ENCODE results near the gene FAM3B. TPM values are rescaled to one million over a fixed set of nuclear protein-coding genes. Genes with fewer than 3 reads are reported as not detected.

Gene FAM3B
- polyA plus RNA-seq, 3 donors, result 0.15 TPM; not detected in 2

- H2AFZ ChIP-seq (ENCODE audit: insufficient read depth, low read depth, low read length, poor library complexity, severe bottlenecking), result no peak overlapping the region
- no peaks in the 10 kb centered on the region for H3K27me3 ChIP-seq (ENCODE audit: control insufficient read depth in 2 of 2, insufficient read depth in 2 of 2, low read length in 2 of 2)
- Mint-ChIP-seq H3K4me3 (no peak overlapping the region), H3K4me1 (no peaks in the 10 kb centered on the region), H3K9me3 (no peaks in the 10 kb centered on the region), H3K36me3 (peaks cover 77 to 97% of the 10 kb centered on the region in 2 donors), H3K27me3 (ENCODE audit: low read depth in 3 of 3) (peaks cover 0 to 3% (median 0%) of the 10 kb centered on the region in 3 donors), H3K27ac (peak overlapping the region in 3 of 7 donors; percentile 28 to 57 (median 51))
- no peak overlapping the region for H3K4me2 ChIP-seq (replicated peaks; ENCODE audit: extremely low read depth, low read length, poor library complexity, severe bottlenecking)
- no peak overlapping the region for H3K4me3 ChIP-seq (replicated peaks in 1 of 3; ENCODE audit: low read depth in 2 of 3, low read length in 3 of 3)
- H3K4me1 ChIP-seq (ENCODE audit: control insufficient read depth in 1 of 2, insufficient read depth in 2 of 2, low read length in 2 of 2), result no peaks in the 10 kb centered on the region
- H3K27ac ChIP-seq (ENCODE audit: low read depth in 1 of 2, low read length in 2 of 2), result no peak overlapping the region
- no peaks in the 10 kb centered on the region for H3K9me3 ChIP-seq (replicated peaks in 1 of 2; ENCODE audit: control insufficient read depth in 1 of 2, insufficient read depth in 1 of 2, low read length in 2 of 2)
- TF ChIP-seq, protein P1, sequence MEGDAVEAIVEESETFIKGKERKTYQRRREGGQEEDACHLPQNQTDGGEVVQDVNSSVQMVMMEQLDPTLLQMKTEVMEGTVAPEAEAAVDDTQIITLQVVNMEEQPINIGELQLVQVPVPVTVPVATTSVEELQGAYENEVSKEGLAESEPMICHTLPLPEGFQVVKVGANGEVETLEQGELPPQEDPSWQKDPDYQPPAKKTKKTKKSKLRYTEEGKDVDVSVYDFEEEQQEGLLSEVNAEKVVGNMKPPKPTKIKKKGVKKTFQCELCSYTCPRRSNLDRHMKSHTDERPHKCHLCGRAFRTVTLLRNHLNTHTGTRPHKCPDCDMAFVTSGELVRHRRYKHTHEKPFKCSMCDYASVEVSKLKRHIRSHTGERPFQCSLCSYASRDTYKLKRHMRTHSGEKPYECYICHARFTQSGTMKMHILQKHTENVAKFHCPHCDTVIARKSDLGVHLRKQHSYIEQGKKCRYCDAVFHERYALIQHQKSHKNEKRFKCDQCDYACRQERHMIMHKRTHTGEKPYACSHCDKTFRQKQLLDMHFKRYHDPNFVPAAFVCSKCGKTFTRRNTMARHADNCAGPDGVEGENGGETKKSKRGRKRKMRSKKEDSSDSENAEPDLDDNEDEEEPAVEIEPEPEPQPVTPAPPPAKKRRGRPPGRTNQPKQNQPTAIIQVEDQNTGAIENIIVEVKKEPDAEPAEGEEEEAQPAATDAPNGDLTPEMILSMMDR (IDR thresholded peaks at IDR 0.05), result no peak
- intact Hi-C loops (cut with micrococcal nuclease), result no loop called here
- peaks cover 60 to 93% of the 10 kb centered on the region in 2 donors for H3K36me3 ChIP-seq (replicated peaks in 1 of 2; ENCODE audit: control insufficient read depth in 1 of 2, insufficient read depth in 2 of 2, low read length in 2 of 2)
- H4K20me1 ChIP-seq (ENCODE audit: insufficient read depth, low read length), result peaks cover 32% of the 10 kb centered on the region
- no peaks in the 10 kb centered on the region for H3K79me2 ChIP-seq (ENCODE audit: insufficient read depth, low read length)
- DNase-seq, result no peak
- 97% methylated on average over 13 of the region's 14 CpGs for WGBS (ENCODE audit: insufficient coverage)
- H3K9ac ChIP-seq (ENCODE audit: insufficient read depth, low read length, poor library complexity, severe bottlenecking), result no peak overlapping the region
Measured at GRCh38 chr21:41388259-41388658, 71.7 kb downstream of the FAM3B start.

DNA sequence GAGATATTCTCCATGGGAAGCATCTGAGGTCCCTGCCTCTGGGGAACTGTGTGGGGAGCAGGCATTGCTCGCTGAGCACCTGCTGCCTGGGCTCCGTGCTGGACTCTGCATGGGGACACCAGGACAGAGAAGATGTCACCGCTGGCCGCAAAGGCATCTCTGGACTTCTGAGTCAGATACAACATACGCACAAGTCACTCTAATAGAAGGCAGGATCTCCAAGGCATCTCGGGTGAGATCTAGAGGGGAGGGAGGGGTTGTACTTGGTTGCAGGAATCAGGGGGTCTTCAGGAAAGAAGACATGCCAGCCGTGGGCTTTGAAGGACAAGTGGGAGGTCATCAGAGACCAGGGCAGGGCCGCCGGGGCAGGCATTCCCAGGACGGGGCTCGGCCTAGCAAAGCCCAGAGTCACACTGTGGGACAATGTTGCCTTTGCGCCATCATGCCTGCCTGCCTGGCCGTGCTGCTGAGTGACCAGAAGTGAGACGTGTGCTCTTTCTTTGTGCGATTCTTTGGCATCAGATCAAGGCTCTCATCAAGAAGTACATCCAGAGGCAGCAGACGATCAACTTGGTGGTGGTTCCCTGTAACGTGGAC, 73.5 kb downstream of the FAM3B start:
- no peak overlapping the region for H2AFZ ChIP-seq (ENCODE audit: insufficient read depth, low read depth, low read length, poor library complexity, severe bottlenecking)
- H3K4me2 ChIP-seq (replicated peaks; ENCODE audit: extremely low read depth, low read length, poor library complexity, severe bottlenecking), result no peak overlapping the region
- H3K9me3 ChIP-seq (replicated peaks in 1 of 2; ENCODE audit: control insufficient read depth in 1 of 2, insufficient read depth in 1 of 2, low read length in 2 of 2), result no peaks in the 10 kb centered on the region
- peaks cover 46 to 85% of the 10 kb centered on the region in 2 donors for H3K36me3 ChIP-seq (replicated peaks in 1 of 2; ENCODE audit: control insufficient read depth in 1 of 2, insufficient read depth in 2 of 2, low read length in 2 of 2)
- WGBS (ENCODE audit: insufficient coverage), result 98% methylated on average over 14 of the region's 17 CpGs
- no peak overlapping the region for H3K4me3 ChIP-seq (replicated peaks in 1 of 3; ENCODE audit: low read depth in 2 of 3, low read length in 3 of 3)
- H3K9ac ChIP-seq (ENCODE audit: insufficient read depth, low read length, poor library complexity, severe bottlenecking), result no peak overlapping the region
- Mint-ChIP-seq H3K4me3 (no peak overlapping the region), H3K27me3 (ENCODE audit: low read depth in 3 of 3) (peaks cover 0 to 3% (median 0%) of the 10 kb centered on the region in 3 donors), H3K36me3 (peaks cover 78 to 97% of the 10 kb centered on the region in 2 donors), H3K27ac (peak overlapping the region in 2 of 7 donors; percentile 0 to 33), H3K9me3 (peaks cover 0 to 1% (median 0%) of the 10 kb centered on the region in 7 donors), H3K4me1 (peaks cover 11% of the 10 kb centered on the region)
- peaks cover 19% of the 10 kb centered on the region for H4K20me1 ChIP-seq (ENCODE audit: insufficient read depth, low read length)
- H3K4me1 ChIP-seq (ENCODE audit: control insufficient read depth in 1 of 2, insufficient read depth in 2 of 2, low read length in 2 of 2), result peaks cover 0 to 5% of the 10 kb centered on the region in 2 donors
- intact Hi-C loops (cut with micrococcal nuclease), result loop anchor here in 1 of 2 donors (5.0 kb wide), 2 partner anchors 42 to 53 kb away; no protein-coding TSS in a partner anchor
- TF ChIP-seq, protein P1 (IDR thresholded peaks at IDR 0.05), result no peak
- DNase-seq, result no peak
- no peaks in the 10 kb centered on the region for H3K79me2 ChIP-seq (ENCODE audit: insufficient read depth, low read length)
- H3K27me3 ChIP-seq (ENCODE audit: control insufficient read depth in 2 of 2, insufficient read depth in 2 of 2, low read length in 2 of 2), result no peaks in the 10 kb centered on the region
- H3K27ac ChIP-seq (ENCODE audit: low read depth in 1 of 2, low read length in 2 of 2), result no peak overlapping the region

Data from CD14-positive monocyte (primary cell).